OCI-LY7 (cell line): ENCODE measurements around the gene STIM2. TPM values are rescaled to one million over a fixed set of nuclear protein-coding genes. Genes with fewer than 3 reads are reported as not detected.

Experiments
- BruUV-seq: library from RNA; stranded (reverse); fragments of 400-500 nt; replicated peaks from 2 replicates; lab custom pipeline; 2021; lab: Mats Ljungman, UMichigan
- CTCF ChIA-PET: fragments of 300-600 bp; sonication (Branson Sonifier 250); formaldehyde crosslinking; loops from one replicate; lab custom pipeline; 2022; ENCODE audit warnings: antibody characterized with exemption; ENCODE audit not compliant: unreplicated experiment; lab: Charles Lee
- POLR2A ChIA-PET: fragments of 300-600 bp; sonication (Branson Sonifier 250); formaldehyde crosslinking; loops from one replicate; lab custom pipeline; 2022; ENCODE audit warnings: antibody characterized with exemption; lab: Charles Lee
- DNase-seq: peaks from one replicate; pipeline ENCODE4 v3.0.0-alpha.2; 2015; ENCODE audit warnings: low spot score
- H2AFZ ChIP-seq: fragments of 200-600 bp; sonication (generic), shearing (Covaris generic); 2 replicates; pipeline ENCODE4 v1.6.1; 2014; ENCODE audit warnings: mild to moderate bottlenecking, antibody characterized with exemption, low read length, moderate library complexity
- H3K27ac ChIP-seq: fragments of 200-600 bp; sonication (generic); 2 replicates; pipeline ENCODE4 v1.5.1; 2014; ENCODE audit warnings: mixed run types, low read depth, mild to moderate bottlenecking, moderate library complexity, low read length, inconsistent platforms; ENCODE audit not compliant: poor library complexity, severe bottlenecking
- H3K36me3 ChIP-seq: fragments of 200-600 bp; sonication (generic); 2 replicates; pipeline ENCODE4 v1.6.1; 2014; ENCODE audit warnings: mild to moderate bottlenecking, antibody characterized with exemption, low read length, moderate library complexity, mixed read lengths; ENCODE audit not compliant: insufficient read depth
- H3K4me1 ChIP-seq: fragments of 200-600 bp; sonication (generic); 2 replicates; pipeline ENCODE4 v1.5.1; 2014; ENCODE audit warnings: mild to moderate bottlenecking, low read length; ENCODE audit not compliant: insufficient read depth, poor library complexity, severe bottlenecking
- H3K4me2 ChIP-seq: fragments of 200-600 bp; sonication (generic); 2 replicates; pipeline ENCODE4 v1.6.1; 2014; ENCODE audit warnings: mild to moderate bottlenecking, low read length
- H3K4me3 ChIP-seq: fragments of 200-600 bp; sonication (generic); 2 replicates; pipeline ENCODE4 v1.5.1; 2014; ENCODE audit warnings: mild to moderate bottlenecking, low read depth, low read length; ENCODE audit not compliant: poor library complexity, severe bottlenecking
- H3K79me2 ChIP-seq: fragments of 200-600 bp; sonication (generic); 2 replicates; pipeline ENCODE4 v1.6.1; 2016; ENCODE audit warnings: low read depth, mild to moderate bottlenecking, low read length, moderate library complexity, mixed read lengths; ENCODE audit not compliant: insufficient read depth
- H3K9me2 ChIP-seq: fragments of 200-600 bp; sonication (generic); 2 replicates; pipeline ENCODE4 v1.6.1; 2016; ENCODE audit warnings: mild to moderate bottlenecking, low read length, mixed read lengths; ENCODE audit not compliant: insufficient read depth
- H3K9me3 ChIP-seq: fragments of 200-600 bp; sonication (generic); 2 replicates; pipeline ENCODE4 v1.6.1; 2014; ENCODE audit warnings: mild to moderate bottlenecking, mixed run types, low read length, mixed read lengths
- H4K20me1 ChIP-seq: fragments of 200-600 bp; sonication (generic); 2 replicates; pipeline ENCODE4 v1.6.1; 2014; ENCODE audit warnings: mild to moderate bottlenecking, antibody characterized with exemption, low read length, moderate library complexity, mixed read lengths; ENCODE audit not compliant: insufficient read depth
- EZH2phosphoT487 ChIP-seq: fragments of 200-600 bp; sonication (generic); IDR thresholded peaks from 2 replicates; pipeline ENCODE4 v1.6.1; 2018; ENCODE audit warnings: low read depth, borderline replicate concordance, mild to moderate bottlenecking, mixed run types, antibody characterized with exemption, low read length, moderate library complexity, mixed read lengths
- intact Hi-C: fragments of 100-400 bp; cut with micrococcal nuclease; formaldehyde crosslinking; loops from one replicate; pipeline ENCODE4 v1.10.0; 2022; ENCODE audit not compliant: unreplicated experiment
- total RNA-seq, 2 experiments: library from RNA; depleted of rRNA in 1 of 2; stranded (reverse); fragments of >200 nt in 1 of 2; shearing (Covaris generic) in 1 of 2; gene quantifications; 2 replicates each; pipeline ENCODE4 v1.2.3, GENCODE V29; 2014 to 2022
- TF ChIP-seq, protein P1 (sequence below): fragments of 200-600 bp; sonication (generic); conservative IDR thresholded peaks from 2 replicates; pipeline ENCODE4 v1.5.1; 2014; ENCODE audit warnings: mild to moderate bottlenecking, antibody characterized with exemption, low read length, moderate library complexity, mixed read lengths

Gene STIM2
- total RNA-seq, 2 experiments from 2014 or later, result 108 to 309 TPM

- peaks cover 32% of the 10 kb centered on the region; the same call in 1 of the 2 replicates for H3K79me2 ChIP-seq
- H3K4me1 ChIP-seq, result no peaks in the 10 kb centered on the region
- no peak overlapping the region for H3K4me3 ChIP-seq
- no peak for TF ChIP-seq EZH2phosphoT487
- TF ChIP-seq, protein P1, sequence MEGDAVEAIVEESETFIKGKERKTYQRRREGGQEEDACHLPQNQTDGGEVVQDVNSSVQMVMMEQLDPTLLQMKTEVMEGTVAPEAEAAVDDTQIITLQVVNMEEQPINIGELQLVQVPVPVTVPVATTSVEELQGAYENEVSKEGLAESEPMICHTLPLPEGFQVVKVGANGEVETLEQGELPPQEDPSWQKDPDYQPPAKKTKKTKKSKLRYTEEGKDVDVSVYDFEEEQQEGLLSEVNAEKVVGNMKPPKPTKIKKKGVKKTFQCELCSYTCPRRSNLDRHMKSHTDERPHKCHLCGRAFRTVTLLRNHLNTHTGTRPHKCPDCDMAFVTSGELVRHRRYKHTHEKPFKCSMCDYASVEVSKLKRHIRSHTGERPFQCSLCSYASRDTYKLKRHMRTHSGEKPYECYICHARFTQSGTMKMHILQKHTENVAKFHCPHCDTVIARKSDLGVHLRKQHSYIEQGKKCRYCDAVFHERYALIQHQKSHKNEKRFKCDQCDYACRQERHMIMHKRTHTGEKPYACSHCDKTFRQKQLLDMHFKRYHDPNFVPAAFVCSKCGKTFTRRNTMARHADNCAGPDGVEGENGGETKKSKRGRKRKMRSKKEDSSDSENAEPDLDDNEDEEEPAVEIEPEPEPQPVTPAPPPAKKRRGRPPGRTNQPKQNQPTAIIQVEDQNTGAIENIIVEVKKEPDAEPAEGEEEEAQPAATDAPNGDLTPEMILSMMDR, result no peak
- H3K36me3 ChIP-seq, result peaks cover 98% of the 10 kb centered on the region
- ChIA-PET CTCF (no interaction called here), POLR2A (interaction anchor here (1.2 to 3.5 kb wide), 3 partner anchors 8 to 11 kb away, joined by 3 to 13 read pairs (median 10); no protein-coding TSS in a partner anchor)
- no peaks in the 10 kb centered on the region for H3K9me2 ChIP-seq
- no peak overlapping the region for H3K4me2 ChIP-seq
- H3K27ac ChIP-seq, result no peak overlapping the region
- no TSS peak for BruUV-seq
- no peaks in the 10 kb centered on the region for H4K20me1 ChIP-seq
- peaks cover 18% of the 10 kb centered on the region; the same call in 1 of the 2 replicates for H3K9me3 ChIP-seq
- intact Hi-C loops, result loop anchor here (10.0 kb wide), 1 partner anchor 693 kb away; the partner anchor contains the start of gene RBPJ
- DNase-seq, result no peak
- no peak overlapping the region for H2AFZ ChIP-seq
These were observed 157.4 kb downstream of the STIM2 start for GRCh38 chr4:27018076-27018475.

DNA sequence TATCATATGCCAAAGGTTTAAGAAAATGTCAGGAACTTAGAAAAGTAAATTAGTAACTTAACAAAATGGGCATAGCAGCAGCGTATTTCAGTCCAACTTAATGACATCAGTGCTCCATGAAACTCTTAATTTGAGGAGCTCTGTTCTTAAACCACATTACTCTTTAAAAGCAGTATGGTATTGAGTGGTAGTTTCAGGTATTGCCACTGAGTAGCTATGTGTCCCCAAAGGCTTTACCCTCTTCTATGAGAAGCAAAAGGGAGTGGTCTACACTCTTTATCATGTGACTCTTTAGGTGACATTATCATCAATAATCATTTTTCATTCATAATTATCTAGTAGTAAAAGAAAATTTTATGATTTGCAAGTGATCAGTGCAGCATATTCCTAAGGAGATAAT lies 158.3 kb downstream of the STIM2 start:
- peaks cover 18% of the 10 kb centered on the region; the same call in 1 of the 2 replicates for H3K9me3 ChIP-seq
- H3K4me1 ChIP-seq, result no peaks in the 10 kb centered on the region
- H3K36me3 ChIP-seq, result peaks cover 100% of the 10 kb centered on the region
- ChIA-PET POLR2A (interaction anchor here (0.5 to 3.5 kb wide), 4 partner anchors 9 to 273 kb away, joined by 3 to 13 read pairs (median 8); no protein-coding TSS in a partner anchor), CTCF (no interaction called here)
- H3K4me3 ChIP-seq, result no peak overlapping the region
- no peak overlapping the region for H3K27ac ChIP-seq
- H3K9me2 ChIP-seq, result no peaks in the 10 kb centered on the region
- TF ChIP-seq EZH2phosphoT487, result no peak
- TF ChIP-seq, protein P1, result no peak
- intact Hi-C loops, result loop anchor here (10.0 kb wide), 1 partner anchor 694 kb away; the partner anchor contains the start of gene RBPJ
- H3K79me2 ChIP-seq, result peaks cover 23% of the 10 kb centered on the region; the same call in 1 of the 2 replicates
- no TSS peak for BruUV-seq
- DNase-seq, result no peak
- H3K4me2 ChIP-seq, result no peak overlapping the region
- H2AFZ ChIP-seq, result no peak overlapping the region
- no peaks in the 10 kb centered on the region for H4K20me1 ChIP-seq

DNA sequence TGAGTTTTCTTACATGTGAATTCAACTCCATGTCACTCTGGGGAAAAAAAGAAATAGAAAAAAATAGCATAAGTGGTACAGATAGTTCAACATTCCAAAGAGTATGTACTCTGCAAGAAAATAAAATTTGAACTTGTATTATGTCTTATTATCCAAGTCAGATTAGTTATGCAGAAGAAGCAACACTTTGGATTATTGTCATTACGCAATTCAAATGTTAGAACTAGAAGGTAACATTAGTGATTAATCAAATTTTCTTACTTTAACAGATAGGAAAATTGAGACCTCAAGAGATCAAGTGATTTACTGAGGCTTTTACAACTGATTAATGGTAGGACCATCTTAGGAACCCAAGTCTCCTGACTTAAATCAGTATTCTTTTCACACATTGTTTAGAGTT lies 159.1 kb downstream of the STIM2 start:
- peaks cover 99% of the 10 kb centered on the region for H3K36me3 ChIP-seq
- intact Hi-C loops, result loop anchor here (10.0 kb wide), 1 partner anchor 695 kb away; the partner anchor contains the start of gene RBPJ
- H3K9me2 ChIP-seq, result no peaks in the 10 kb centered on the region
- ChIA-PET CTCF (no interaction called here), POLR2A (interaction anchor here (2.0 to 3.5 kb wide), 2 partner anchors 13 to 19 kb away, joined by 9 to 13 read pairs; no protein-coding TSS in a partner anchor)
- no peaks in the 10 kb centered on the region for H4K20me1 ChIP-seq
- H2AFZ ChIP-seq, result no peak overlapping the region
- H3K4me1 ChIP-seq, result no peaks in the 10 kb centered on the region
- H3K9me3 ChIP-seq, result peaks cover 14% of the 10 kb centered on the region; the same call in 1 of the 2 replicates
- no peak overlapping the region for H3K27ac ChIP-seq
- H3K79me2 ChIP-seq, result peaks cover 15% of the 10 kb centered on the region; the same call in 1 of the 2 replicates
- no peak for DNase-seq
- H3K4me2 ChIP-seq, result no peak overlapping the region
- H3K4me3 ChIP-seq, result no peak overlapping the region
- TF ChIP-seq EZH2phosphoT487, result no peak
- TF ChIP-seq, protein P1, result no peak
- no TSS peak for BruUV-seq
